SK-MEL-5 (cell line): ENCODE data around the gene RAB4B. TPM values are rescaled to one million over a fixed set of nuclear protein-coding genes. Genes with fewer than 3 reads are reported as not detected.

Experiments used
- total RNA-seq: library from RNA; depleted of rRNA; stranded (reverse); fragments of >200 nt; shearing (Covaris generic); gene quantifications from 2 replicates; pipeline ENCODE4 v1.2.3, GENCODE V29; 2014; rRNA removed

The RAB4B gene
- total RNA-seq, 1 experiment from 2014 or later = 17.9 TPM

Other genes starting within 250 kb of the RAB4B start
- gene SHKBP1, start 201.4 kb upstream of the RAB4B start, total RNA-seq = 17.6 and 21.2 TPM in 2 replicates
- gene LTBP4, start 176.9 kb upstream of the RAB4B start, total RNA-seq = 10.9 and 13.4 TPM in 2 replicates
- 6.3 and 7.5 TPM in 2 replicates for gene NUMBL, start 87.6 kb upstream of the RAB4B start, total RNA-seq
- gene COQ8B, start 61.4 kb upstream of the RAB4B start, total RNA-seq = 13.5 and 16.1 TPM in 2 replicates
- 3.8 and 4.6 TPM in 2 replicates for gene ITPKC, start 61.1 kb upstream of the RAB4B start, total RNA-seq
- 0.13 and 0.51 TPM in 2 replicates for gene ACTMAP, start 27.8 kb upstream of the RAB4B start, total RNA-seq
- gene SNRPA, start 27.0 kb upstream of the RAB4B start, total RNA-seq = 56.1 and 60.7 TPM in 2 replicates
- 234 and 256 TPM in 2 replicates for gene MIA, start 2.7 kb upstream of the RAB4B start, total RNA-seq
- gene EGLN2, start 20.9 kb downstream of the RAB4B start, total RNA-seq = 58.4 and 70.7 TPM in 2 replicates
- not detected in 2 replicates for gene CYP2A6, start 72.2 kb downstream of the RAB4B start, total RNA-seq
- gene CYP2A7, start 104.0 kb downstream of the RAB4B start, total RNA-seq = not detected in 2 replicates
- gene CYP2B6, start 213.0 kb downstream of the RAB4B start, total RNA-seq = 0.13 TPM in 1 of 2 replicates, not detected in the other